ENCODE results near the gene TRPM3.

Gene TRPM3

GRCh38 chr9:70535546-70536323 lies 585.7 kb downstream of the TRPM3 start:
- H3K4me3 ChIP-seq (ENCODE audit: low read depth, low read length) = no peak overlapping the region
- TF ChIP-seq, protein P1, sequence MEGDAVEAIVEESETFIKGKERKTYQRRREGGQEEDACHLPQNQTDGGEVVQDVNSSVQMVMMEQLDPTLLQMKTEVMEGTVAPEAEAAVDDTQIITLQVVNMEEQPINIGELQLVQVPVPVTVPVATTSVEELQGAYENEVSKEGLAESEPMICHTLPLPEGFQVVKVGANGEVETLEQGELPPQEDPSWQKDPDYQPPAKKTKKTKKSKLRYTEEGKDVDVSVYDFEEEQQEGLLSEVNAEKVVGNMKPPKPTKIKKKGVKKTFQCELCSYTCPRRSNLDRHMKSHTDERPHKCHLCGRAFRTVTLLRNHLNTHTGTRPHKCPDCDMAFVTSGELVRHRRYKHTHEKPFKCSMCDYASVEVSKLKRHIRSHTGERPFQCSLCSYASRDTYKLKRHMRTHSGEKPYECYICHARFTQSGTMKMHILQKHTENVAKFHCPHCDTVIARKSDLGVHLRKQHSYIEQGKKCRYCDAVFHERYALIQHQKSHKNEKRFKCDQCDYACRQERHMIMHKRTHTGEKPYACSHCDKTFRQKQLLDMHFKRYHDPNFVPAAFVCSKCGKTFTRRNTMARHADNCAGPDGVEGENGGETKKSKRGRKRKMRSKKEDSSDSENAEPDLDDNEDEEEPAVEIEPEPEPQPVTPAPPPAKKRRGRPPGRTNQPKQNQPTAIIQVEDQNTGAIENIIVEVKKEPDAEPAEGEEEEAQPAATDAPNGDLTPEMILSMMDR (IDR thresholded peaks at IDR 0.05; ENCODE audit: borderline replicate concordance, insufficient read depth, low read depth, low read length) = no peak

DNA sequence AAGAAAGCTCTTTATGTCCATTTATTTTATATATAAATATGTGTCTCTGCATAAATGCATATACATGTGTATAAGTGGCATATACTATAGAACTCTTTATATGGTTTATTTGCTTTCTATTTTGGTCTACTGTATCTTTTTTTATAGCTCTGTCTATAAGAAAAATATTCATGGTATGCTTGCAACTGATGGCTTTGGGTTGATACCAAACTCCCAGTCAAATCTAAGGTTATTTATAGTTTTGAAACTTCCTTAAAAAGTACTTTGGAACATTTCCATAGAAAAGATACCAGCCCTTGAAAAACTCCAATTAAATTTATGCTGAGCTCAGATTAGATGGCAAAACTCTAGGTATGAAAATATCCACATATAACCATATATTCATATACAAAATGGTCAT lies 587.0 kb downstream of the TRPM3 start:
- TF ChIP-seq, protein P1 (IDR thresholded peaks at IDR 0.05; ENCODE audit: borderline replicate concordance, insufficient read depth, low read depth, low read length) = no peak
- no peak overlapping the region for H3K4me3 ChIP-seq (ENCODE audit: low read depth, low read length)

DNA sequence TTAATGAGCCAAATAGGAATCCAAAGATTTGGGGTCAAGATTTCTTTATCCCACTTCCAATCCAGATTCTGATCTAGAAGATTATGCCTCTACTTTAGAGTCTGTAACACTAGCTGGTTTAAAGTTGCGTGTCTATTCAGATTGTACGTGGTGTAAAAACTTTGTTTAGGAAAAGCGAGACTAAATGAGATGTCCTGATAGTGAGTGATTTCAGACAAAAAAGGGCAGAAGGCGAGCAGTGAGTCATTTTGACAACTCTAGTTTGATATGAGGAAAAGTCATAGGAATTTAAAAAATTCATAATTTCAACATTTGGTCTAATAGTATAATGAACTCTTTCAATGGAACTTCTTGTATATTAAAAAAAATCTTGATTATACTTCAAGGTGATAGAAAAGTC lies 587.4 kb downstream of the TRPM3 start:
- TF ChIP-seq, protein P1 (IDR thresholded peaks at IDR 0.05; ENCODE audit: borderline replicate concordance, insufficient read depth, low read depth, low read length) = no peak
- no peak overlapping the region for H3K4me3 ChIP-seq (ENCODE audit: low read depth, low read length)

GRCh38 chr9:70533492-70533891 lies 587.9 kb downstream of the TRPM3 start:
- TF ChIP-seq, protein P1 (IDR thresholded peaks at IDR 0.05; ENCODE audit: borderline replicate concordance, insufficient read depth, low read depth, low read length) = no peak
- no peak overlapping the region for H3K4me3 ChIP-seq (ENCODE audit: low read depth, low read length)

DNA sequence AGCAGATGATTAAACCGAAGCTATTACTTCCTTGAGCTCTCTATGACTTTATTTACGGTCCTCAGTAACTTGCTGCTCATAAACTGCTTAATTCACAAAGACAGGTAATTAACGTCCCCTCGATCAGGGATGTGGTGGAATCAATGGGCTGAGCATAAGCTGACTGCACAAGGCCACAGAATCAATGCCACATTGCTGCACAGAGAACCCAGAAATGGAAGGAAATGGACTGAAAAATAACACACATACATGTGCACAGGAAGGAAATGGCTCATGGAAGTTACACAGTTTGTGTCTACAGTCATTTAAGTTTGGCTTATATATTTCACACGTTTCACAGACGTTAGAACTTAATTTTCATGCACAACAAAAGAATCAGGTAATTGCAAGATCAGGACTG lies 588.7 kb downstream of the TRPM3 start:
- no peak overlapping the region for H3K4me3 ChIP-seq (ENCODE audit: low read depth, low read length)
- TF ChIP-seq, protein P1 (IDR thresholded peaks at IDR 0.05; ENCODE audit: borderline replicate concordance, insufficient read depth, low read depth, low read length) = no peak

DNA sequence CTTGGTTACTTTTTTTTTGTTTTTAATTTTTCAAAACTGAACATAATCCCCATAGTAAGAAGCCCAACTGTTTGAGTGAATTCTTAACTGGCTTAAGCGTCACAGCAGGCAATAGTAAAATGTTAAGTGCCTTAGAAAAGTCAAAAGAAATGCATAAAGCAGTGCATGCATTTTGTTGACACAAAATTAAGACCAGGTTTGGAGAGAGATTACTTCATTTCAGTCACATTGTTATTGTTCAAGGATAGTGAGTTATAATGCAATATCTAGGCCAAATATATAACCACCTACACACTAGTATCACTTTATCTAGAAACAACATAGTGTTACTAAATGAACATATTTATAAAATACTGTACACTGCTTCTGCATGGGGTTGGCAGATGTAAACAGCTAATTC lies 590.1 kb downstream of the TRPM3 start:
- no peak overlapping the region for H3K4me3 ChIP-seq (ENCODE audit: low read depth, low read length)
- TF ChIP-seq, protein P1 (IDR thresholded peaks at IDR 0.05; ENCODE audit: borderline replicate concordance, insufficient read depth, low read depth, low read length) = no peak

DNA sequence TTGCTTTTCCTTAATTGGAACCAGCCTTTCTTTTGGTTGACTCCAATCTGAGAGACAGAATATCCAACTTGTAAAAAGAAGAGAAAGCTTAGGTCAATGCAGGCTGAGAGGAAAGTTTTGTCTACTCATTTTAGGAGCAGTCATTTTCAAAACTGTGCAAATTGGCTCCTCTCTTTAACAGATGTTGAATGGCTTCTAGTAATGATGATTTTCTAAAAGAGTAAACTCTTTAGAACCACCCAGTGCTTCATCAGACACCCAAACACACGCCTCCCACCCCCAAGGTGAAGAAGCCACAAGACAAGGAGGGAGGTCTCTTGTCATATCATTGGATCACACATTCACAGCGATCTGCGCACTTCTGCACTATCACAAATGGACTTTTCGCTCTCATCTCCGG lies 590.7 kb downstream of the TRPM3 start:
- H3K4me3 ChIP-seq (ENCODE audit: low read depth, low read length) = no peak overlapping the region
- TF ChIP-seq, protein P1 (IDR thresholded peaks at IDR 0.05; ENCODE audit: borderline replicate concordance, insufficient read depth, low read depth, low read length) = no peak
